A549 (cell line): Measurements from ENCODE around the gene NCOA3.
A peak's percentile ranks its signal among the peaks of the same experiment; 100 is the strongest.

Experiments
- HMGXB4 ChIP-seq: fragments of 250-450 bp; sonication (Bioruptor Pico); IDR thresholded peaks from 2 replicates; pipeline ENCODE4 v1.5.0; 2021; ENCODE audit warnings: mild to moderate bottlenecking, moderate library complexity, borderline replicate concordance
- MAFK ChIP-seq: fragments of 450-650 bp; IDR thresholded peaks from 2 replicates; pipeline ENCODE4 v1.6.1; 2014; ENCODE audit not compliant: partially characterized antibody
- ZFP36 ChIP-seq: fragments of 450-650 bp; IDR thresholded peaks from 2 replicates; pipeline ENCODE4 v1.6.1; 2014; ENCODE audit warnings: borderline replicate concordance; ENCODE audit not compliant: partially characterized antibody
- TF ChIP-seq, protein P1 (sequence below): fragments of >200 bp; sonication (Bioruptor Twin); formaldehyde crosslinking; IDR thresholded peaks from 3 replicates; pipeline ENCODE4 v1.6.1; 2016
- TF ChIP-seq, protein P2 (sequence below): fragments of >200 bp; sonication (Bioruptor Twin); formaldehyde crosslinking; IDR thresholded peaks from 3 replicates; pipeline ENCODE4 v1.5.1; 2016

GRCh38 chr20:47574616-47575364, 73.1 kb downstream of the NCOA3 start:
- TF ChIP-seq, protein P1, sequence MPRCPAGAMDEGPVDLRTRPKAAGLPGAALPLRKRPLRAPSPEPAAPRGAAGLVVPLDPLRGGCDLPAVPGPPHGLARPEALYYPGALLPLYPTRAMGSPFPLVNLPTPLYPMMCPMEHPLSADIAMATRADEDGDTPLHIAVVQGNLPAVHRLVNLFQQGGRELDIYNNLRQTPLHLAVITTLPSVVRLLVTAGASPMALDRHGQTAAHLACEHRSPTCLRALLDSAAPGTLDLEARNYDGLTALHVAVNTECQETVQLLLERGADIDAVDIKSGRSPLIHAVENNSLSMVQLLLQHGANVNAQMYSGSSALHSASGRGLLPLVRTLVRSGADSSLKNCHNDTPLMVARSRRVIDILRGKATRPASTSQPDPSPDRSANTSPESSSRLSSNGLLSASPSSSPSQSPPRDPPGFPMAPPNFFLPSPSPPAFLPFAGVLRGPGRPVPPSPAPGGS = no peak
- TF ChIP-seq, protein P2, sequence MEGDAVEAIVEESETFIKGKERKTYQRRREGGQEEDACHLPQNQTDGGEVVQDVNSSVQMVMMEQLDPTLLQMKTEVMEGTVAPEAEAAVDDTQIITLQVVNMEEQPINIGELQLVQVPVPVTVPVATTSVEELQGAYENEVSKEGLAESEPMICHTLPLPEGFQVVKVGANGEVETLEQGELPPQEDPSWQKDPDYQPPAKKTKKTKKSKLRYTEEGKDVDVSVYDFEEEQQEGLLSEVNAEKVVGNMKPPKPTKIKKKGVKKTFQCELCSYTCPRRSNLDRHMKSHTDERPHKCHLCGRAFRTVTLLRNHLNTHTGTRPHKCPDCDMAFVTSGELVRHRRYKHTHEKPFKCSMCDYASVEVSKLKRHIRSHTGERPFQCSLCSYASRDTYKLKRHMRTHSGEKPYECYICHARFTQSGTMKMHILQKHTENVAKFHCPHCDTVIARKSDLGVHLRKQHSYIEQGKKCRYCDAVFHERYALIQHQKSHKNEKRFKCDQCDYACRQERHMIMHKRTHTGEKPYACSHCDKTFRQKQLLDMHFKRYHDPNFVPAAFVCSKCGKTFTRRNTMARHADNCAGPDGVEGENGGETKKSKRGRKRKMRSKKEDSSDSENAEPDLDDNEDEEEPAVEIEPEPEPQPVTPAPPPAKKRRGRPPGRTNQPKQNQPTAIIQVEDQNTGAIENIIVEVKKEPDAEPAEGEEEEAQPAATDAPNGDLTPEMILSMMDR = no peak
- TF ChIP-seq MAFK (peak; percentile 78), HMGXB4 (CRISPR knock-in tag) (no peak), ZFP36 (no peak)
